ENCODE measurements around the gene ZNF813.
"Not testable (repeated sequence)": the region's sequence is repeated elsewhere in the genome, so short reads cannot be mapped to it uniquely, and the experiment has no call there.

Gene ZNF813

DNA sequence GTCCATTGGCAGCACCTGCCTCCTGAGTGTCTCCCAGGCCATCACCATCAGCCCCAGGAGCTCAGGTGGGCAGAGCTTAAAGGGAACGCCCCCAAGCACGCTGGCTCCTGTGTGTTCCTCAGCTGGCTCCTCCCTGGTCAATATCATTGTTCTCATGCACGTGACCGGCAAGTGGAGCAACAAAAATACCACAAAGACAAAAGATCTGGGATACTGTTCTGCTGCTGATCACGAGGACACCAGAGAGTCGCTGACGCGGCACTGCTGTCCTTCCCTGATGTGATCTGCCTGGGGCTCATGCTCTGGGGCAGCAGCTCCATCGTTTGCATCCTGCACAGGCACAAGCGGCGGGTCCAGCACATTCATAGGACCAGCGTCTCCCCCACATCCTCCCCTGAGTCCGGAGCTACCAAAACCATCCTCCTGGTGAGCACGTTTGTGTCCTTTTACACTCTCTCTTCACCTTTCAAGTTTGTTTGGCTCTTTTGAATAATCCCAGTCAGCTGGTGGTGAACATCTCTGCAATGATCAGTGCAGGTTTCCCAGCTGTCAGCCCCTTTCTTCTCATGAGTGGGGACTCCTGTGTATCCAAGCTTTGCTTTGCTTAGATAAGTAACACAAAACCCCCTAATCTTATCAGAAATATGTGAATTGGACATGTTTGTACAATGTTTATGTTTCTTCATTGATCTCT, 36.3 kb downstream of the ZNF813 start:
- H4K20me1 ChIP-seq (ENCODE audit: insufficient read depth, low read length); H3K79me2 ChIP-seq (ENCODE audit: insufficient read depth, low read length); H3K36me3 ChIP-seq (ENCODE audit: insufficient read depth, low read length); H3K4me1 ChIP-seq (ENCODE audit: insufficient read depth, low read length, severe bottlenecking); H3K4me2 ChIP-seq (ENCODE audit: low read length); H3K27me3 ChIP-seq (ENCODE audit: insufficient read depth, low read length); H3K9me3 ChIP-seq (ENCODE audit: low read length); H3K4me3 ChIP-seq (ENCODE audit: low read depth, low read length, poor library complexity, severe bottlenecking); H3F3A ChIP-seq (ENCODE audit: insufficient read depth, low read length); H3K27ac ChIP-seq (ENCODE audit: low read depth, low read length, poor library complexity, severe bottlenecking); H2AFZ ChIP-seq (ENCODE audit: low read length); H3K9me2 ChIP-seq (ENCODE audit: low read depth, low read length); H3K9ac ChIP-seq (ENCODE audit: low read length): not testable (repeated sequence)

DNA sequence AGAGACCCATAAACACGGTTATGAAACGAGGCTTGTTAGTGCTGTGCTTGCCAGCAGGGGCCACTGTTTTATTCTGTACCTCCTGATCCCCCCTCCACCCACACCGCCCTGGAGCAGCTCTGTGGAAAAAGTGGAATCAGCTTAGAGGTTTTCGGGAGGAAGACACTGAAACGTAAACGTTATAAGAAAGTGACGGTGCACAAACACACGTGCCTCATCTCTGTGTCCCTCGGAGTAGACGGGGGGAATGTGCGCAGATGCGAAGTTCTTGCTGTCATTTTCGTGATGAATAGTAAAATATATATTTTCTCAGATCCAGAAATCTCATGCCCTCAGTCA, 36.8 kb downstream of the ZNF813 start:
- not testable (repeated sequence) for H3K9me3 ChIP-seq (ENCODE audit: low read length); H3K4me2 ChIP-seq (ENCODE audit: low read length); H3K79me2 ChIP-seq (ENCODE audit: insufficient read depth, low read length); H2AFZ ChIP-seq (ENCODE audit: low read length); H3F3A ChIP-seq (ENCODE audit: insufficient read depth, low read length); H3K36me3 ChIP-seq (ENCODE audit: insufficient read depth, low read length); H3K4me3 ChIP-seq (ENCODE audit: low read depth, low read length, poor library complexity, severe bottlenecking); H4K20me1 ChIP-seq (ENCODE audit: insufficient read depth, low read length); H3K27me3 ChIP-seq (ENCODE audit: insufficient read depth, low read length); H3K9ac ChIP-seq (ENCODE audit: low read length); H3K4me1 ChIP-seq (ENCODE audit: insufficient read depth, low read length, severe bottlenecking); H3K9me2 ChIP-seq (ENCODE audit: low read depth, low read length); H3K27ac ChIP-seq (ENCODE audit: low read depth, low read length, poor library complexity, severe bottlenecking)

DNA sequence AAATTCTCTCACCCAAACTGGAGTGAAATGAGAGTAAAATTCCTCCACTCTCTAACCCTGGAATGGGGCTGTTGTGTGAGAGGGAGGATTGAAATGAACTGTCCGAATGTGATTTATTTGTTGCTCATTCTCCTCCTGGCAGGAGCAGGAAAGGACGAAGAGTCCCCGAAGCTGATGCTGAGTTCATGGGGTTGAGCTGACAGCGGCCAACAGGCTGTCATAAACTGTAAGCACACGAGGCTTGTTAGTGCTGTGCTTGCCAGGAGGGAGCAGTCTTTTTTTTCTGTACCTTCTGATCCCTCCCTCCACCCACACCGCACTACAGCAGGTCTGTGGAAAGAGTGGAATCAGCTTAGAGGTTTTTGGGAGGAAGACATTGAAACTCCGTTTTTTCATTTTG, 37.4 kb downstream of the ZNF813 start:
- no peaks in the 10 kb centered on the region for H3K79me2 ChIP-seq (ENCODE audit: insufficient read depth, low read length)
- H3F3A ChIP-seq (ENCODE audit: insufficient read depth, low read length), result no peaks in the 10 kb centered on the region
- H3K4me2 ChIP-seq (ENCODE audit: low read length), result no peak overlapping the region
- no peak overlapping the region for H3K9ac ChIP-seq (ENCODE audit: low read length)
- H3K27ac ChIP-seq (ENCODE audit: low read depth, low read length, poor library complexity, severe bottlenecking), result no peak overlapping the region
- H3K36me3 ChIP-seq (ENCODE audit: insufficient read depth, low read length), result no peaks in the 10 kb centered on the region
- no peaks in the 10 kb centered on the region for H3K9me3 ChIP-seq (ENCODE audit: low read length)
- H4K20me1 ChIP-seq (ENCODE audit: insufficient read depth, low read length), result no peaks in the 10 kb centered on the region
- no peaks in the 10 kb centered on the region for H3K4me1 ChIP-seq (ENCODE audit: insufficient read depth, low read length, severe bottlenecking)
- no peaks in the 10 kb centered on the region for H3K9me2 ChIP-seq (ENCODE audit: low read depth, low read length)
- TF ChIP-seq EZH2 (IDR thresholded peaks at IDR 0.05; ENCODE audit: borderline replicate concordance, low read length), result no peak
- TF ChIP-seq, protein P1, sequence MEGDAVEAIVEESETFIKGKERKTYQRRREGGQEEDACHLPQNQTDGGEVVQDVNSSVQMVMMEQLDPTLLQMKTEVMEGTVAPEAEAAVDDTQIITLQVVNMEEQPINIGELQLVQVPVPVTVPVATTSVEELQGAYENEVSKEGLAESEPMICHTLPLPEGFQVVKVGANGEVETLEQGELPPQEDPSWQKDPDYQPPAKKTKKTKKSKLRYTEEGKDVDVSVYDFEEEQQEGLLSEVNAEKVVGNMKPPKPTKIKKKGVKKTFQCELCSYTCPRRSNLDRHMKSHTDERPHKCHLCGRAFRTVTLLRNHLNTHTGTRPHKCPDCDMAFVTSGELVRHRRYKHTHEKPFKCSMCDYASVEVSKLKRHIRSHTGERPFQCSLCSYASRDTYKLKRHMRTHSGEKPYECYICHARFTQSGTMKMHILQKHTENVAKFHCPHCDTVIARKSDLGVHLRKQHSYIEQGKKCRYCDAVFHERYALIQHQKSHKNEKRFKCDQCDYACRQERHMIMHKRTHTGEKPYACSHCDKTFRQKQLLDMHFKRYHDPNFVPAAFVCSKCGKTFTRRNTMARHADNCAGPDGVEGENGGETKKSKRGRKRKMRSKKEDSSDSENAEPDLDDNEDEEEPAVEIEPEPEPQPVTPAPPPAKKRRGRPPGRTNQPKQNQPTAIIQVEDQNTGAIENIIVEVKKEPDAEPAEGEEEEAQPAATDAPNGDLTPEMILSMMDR (IDR thresholded peaks at IDR 0.05; ENCODE audit: low read length), result no peak
- no peak overlapping the region for H3K4me3 ChIP-seq (ENCODE audit: low read depth, low read length, poor library complexity, severe bottlenecking)
- no peak overlapping the region for H2AFZ ChIP-seq (ENCODE audit: low read length)
- no peaks in the 10 kb centered on the region for H3K27me3 ChIP-seq (ENCODE audit: insufficient read depth, low read length)

DNA sequence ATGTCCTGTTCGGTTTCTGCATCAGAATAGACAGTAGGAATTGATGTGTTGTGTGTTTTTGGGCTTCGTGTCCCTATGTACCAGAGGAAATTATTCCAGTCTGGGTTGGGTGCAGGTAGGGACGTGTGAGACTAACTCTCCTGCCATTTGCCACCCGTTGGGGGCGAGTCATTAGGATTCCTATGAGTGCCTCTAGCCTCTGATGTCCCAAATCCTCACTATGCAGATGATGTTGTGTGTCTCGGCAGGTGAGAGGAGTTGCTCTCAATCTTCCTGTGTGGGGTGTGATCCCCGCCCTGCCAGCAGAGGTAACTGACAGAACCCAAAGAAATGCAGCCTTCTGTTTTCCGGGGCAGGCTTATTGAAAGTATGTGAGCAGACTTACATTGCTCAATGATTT, 39.2 kb downstream of the ZNF813 start:
- H3K9me2 ChIP-seq (ENCODE audit: low read depth, low read length), result no peaks in the 10 kb centered on the region
- no peaks in the 10 kb centered on the region for H3K36me3 ChIP-seq (ENCODE audit: insufficient read depth, low read length)
- H3K4me3 ChIP-seq (ENCODE audit: low read depth, low read length, poor library complexity, severe bottlenecking), result no peak overlapping the region
- H3K4me2 ChIP-seq (ENCODE audit: low read length), result no peak overlapping the region
- no peaks in the 10 kb centered on the region for H3K4me1 ChIP-seq (ENCODE audit: insufficient read depth, low read length, severe bottlenecking)
- no peak for TF ChIP-seq EZH2 (IDR thresholded peaks at IDR 0.05; ENCODE audit: borderline replicate concordance, low read length)
- TF ChIP-seq, protein P1 (IDR thresholded peaks at IDR 0.05; ENCODE audit: low read length), result no peak
- H4K20me1 ChIP-seq (ENCODE audit: insufficient read depth, low read length), result no peaks in the 10 kb centered on the region
- no peak overlapping the region for H2AFZ ChIP-seq (ENCODE audit: low read length)
- no peaks in the 10 kb centered on the region for H3K79me2 ChIP-seq (ENCODE audit: insufficient read depth, low read length)
- H3F3A ChIP-seq (ENCODE audit: insufficient read depth, low read length), result no peaks in the 10 kb centered on the region
- H3K27me3 ChIP-seq (ENCODE audit: insufficient read depth, low read length), result no peaks in the 10 kb centered on the region
- H3K9ac ChIP-seq (ENCODE audit: low read length), result no peak overlapping the region
- H3K9me3 ChIP-seq (ENCODE audit: low read length), result no peaks in the 10 kb centered on the region
- H3K27ac ChIP-seq (ENCODE audit: low read depth, low read length, poor library complexity, severe bottlenecking), result no peak overlapping the region
